Ovary (tissue), 9 donors: Measurements from ENCODE around the gene ADAM29. TPM values are rescaled to one million over a fixed set of nuclear protein-coding genes. Genes with fewer than 3 reads are reported as not detected.
"Not testable (repeated sequence)": the region's sequence is repeated elsewhere in the genome, so short reads cannot be mapped to it uniquely, and the experiment has no call there.

Experiments used
- DNase-seq, 5 donors: peaks; one replicate each; pipeline ENCODE4 v3.0.0-alpha.2; 2019 to 2020
- H3K27ac ChIP-seq, 2 donors: fragments of 200-600 bp; one replicate each; pipeline versions ENCODE4 v1.5.1 to v1.8.0; 2019 to 2022
- H3K27me3 ChIP-seq: fragments of 200-600 bp; one replicate; pipeline ENCODE4 v1.8.0; 2022
- H3K36me3 ChIP-seq: fragments of 200-600 bp; sonication (generic); one replicate; pipeline ENCODE4 v1.5.1; 2019
- H3K4me1 ChIP-seq: one replicate; pipeline ENCODE4 v1.8.1; 2013; ENCODE audit warnings: mild to moderate bottlenecking, moderate library complexity; ENCODE audit not compliant: insufficient read depth
- H3K4me3 ChIP-seq: fragments of 200-600 bp; sonication (generic); one replicate; pipeline ENCODE4 v1.5.1; 2017
- H3K9me3 ChIP-seq, 2 donors: fragments of 200-600 bp in 1 of 2; sonication (generic) in 1 of 2; one replicate each; pipeline versions ENCODE4 v1.5.1 to v1.8.1; 2013 to 2019; ENCODE audit warnings: mild to moderate bottlenecking in 1 of 2, moderate library complexity in 1 of 2
- EP300 ChIP-seq: sonication (generic); formaldehyde crosslinking; IDR thresholded peaks from one replicate; pipeline ENCODE4 v1.6.1; 2017; ENCODE audit warnings: antibody characterized with exemption
- POLR2A ChIP-seq: fragments of 450-650 bp; IDR thresholded peaks from one replicate; pipeline ENCODE4 v1.6.1; 2017; ENCODE audit warnings: antibody characterized with exemption, mild to moderate bottlenecking, moderate library complexity
- WGBS, 3 donors: extraction: QIAGEN DNeasy Blood & Tissue Kit in 1 of 3; methylation state at CpG; one replicate each; pipeline versions ENCODE4 v1.1.5 to v1.1.7; 2013 to 2017; 5-methylcytosine and 5-hydroxymethylcytosine counted together
- intact Hi-C, 4 donors: fragments of 100-400 bp; cut with DNase I; formaldehyde crosslinking; loops; one replicate each; pipeline versions ENCODE4 v1.11.0 to v1.15.1; 2022 to 2023
- polyA plus RNA-seq, 2 donors: library from polyadenylated mRNA; stranded (reverse); fragments of 200-250 nt in 1 of 2; fragments of 350-450 nt in 1 of 2; fragmentation: Illumina TruSeq in 1 of 2; extraction: RNeasy Lipid Tissue Mini Kit (QIAGEN cat#74804) in 1 of 2; gene quantifications; one replicate each; pipeline ENCODE4 v1.2.3, GENCODE V29; 2013 to 2014
- total RNA-seq, 7 donors: library from RNA; depleted of rRNA in 2 of 7; stranded (reverse); fragments of >200 nt in 2 of 7; fragmentation: NEBNext Ultra II Directional in 3 of 7; extraction: Animal tissue kit (Norgen Biotek cat#: 25700) in 3 of 7; gene quantifications; one replicate each; pipeline versions ENCODE4 v1.1.0 to v1.2.4, GENCODE V29; 2016 to 2023
- TF ChIP-seq, protein P1 (sequence below), 3 donors: fragments of 450-650 bp in 2 of 3; fragments of 200-600 bp in 1 of 3; IDR thresholded peaks; one replicate each; pipeline versions ENCODE4 v1.5.1 to v1.8.0; 2016 to 2022; ENCODE audit warnings: antibody characterized with exemption in 3 of 3, mild to moderate bottlenecking in 1 of 3
- donor health status: DM: no; HTN: no; CAD: no; lungs with moderate emphysema.
- donor health status: DM: no; HTN: no; CAD: no.
- donor health status: Bipolar disorder and iron deficiency.
- donor health status: DM: yes; HTN: yes; CAD: no.
- donor health status: DM: no; HTN: no; CAD: no.
- donor health status: DM: yes; HTN: yes; CAD: no.

ADAM29 gene
- total and polyA plus RNA-seq, 9 donors: not detected

DNA sequence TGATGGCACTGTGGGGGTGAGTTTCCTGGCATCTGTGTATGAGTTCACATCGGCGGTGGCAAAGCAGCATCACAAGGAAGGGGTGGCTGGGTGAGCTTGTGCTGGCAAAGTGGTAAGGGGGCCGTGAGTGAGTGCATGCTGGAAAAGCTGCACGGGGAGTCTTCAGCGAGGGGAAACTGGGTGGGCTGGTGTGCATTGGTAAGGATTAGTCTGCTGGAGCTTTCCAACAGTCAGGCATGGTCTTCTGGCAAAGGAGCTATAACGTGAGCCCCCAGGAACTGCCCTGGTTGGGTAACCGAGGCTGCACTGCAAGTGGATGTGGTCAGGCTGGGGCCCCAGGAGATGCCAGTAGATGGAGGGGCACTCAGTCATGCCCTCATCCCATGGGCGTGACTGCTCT is 30.7 kb downstream of the ADAM29 start:
- WGBS, 3 donors: 85 to 87% (median 87%) methylated on average over 7 to 8 of the region's 8 CpGs

DNA sequence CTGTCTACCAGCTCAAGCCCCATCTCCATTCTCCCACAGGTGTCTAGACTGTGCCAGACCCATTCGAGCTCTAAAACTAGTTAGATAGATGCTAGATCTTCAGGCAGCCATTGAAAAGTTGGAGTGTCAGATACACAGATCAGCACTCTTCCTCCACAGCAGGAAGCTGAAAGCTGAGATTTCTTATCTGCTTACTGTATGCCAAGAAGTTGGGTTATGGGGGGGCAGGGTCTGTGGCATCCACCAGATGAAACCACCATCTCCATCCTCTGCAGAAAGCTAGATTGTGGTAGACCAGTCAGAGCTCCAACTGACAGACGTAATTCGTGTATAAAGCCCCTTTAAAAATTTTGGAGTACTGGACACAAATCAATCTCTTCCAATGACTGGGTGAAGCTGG is 54.8 kb downstream of the ADAM29 start:
- no peaks in the 10 kb centered on the region for H3K36me3 ChIP-seq
- no peaks in the 10 kb centered on the region for H3K27me3 ChIP-seq
- 52 to 85% (median 65%) methylated on average over 3 of the region's 3 CpGs for WGBS, 3 donors
- H3K27ac ChIP-seq: no peak overlapping the region
- no peaks in the 10 kb centered on the region for H3K4me1 ChIP-seq
- TF ChIP-seq, protein P1, sequence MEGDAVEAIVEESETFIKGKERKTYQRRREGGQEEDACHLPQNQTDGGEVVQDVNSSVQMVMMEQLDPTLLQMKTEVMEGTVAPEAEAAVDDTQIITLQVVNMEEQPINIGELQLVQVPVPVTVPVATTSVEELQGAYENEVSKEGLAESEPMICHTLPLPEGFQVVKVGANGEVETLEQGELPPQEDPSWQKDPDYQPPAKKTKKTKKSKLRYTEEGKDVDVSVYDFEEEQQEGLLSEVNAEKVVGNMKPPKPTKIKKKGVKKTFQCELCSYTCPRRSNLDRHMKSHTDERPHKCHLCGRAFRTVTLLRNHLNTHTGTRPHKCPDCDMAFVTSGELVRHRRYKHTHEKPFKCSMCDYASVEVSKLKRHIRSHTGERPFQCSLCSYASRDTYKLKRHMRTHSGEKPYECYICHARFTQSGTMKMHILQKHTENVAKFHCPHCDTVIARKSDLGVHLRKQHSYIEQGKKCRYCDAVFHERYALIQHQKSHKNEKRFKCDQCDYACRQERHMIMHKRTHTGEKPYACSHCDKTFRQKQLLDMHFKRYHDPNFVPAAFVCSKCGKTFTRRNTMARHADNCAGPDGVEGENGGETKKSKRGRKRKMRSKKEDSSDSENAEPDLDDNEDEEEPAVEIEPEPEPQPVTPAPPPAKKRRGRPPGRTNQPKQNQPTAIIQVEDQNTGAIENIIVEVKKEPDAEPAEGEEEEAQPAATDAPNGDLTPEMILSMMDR (IDR thresholded peaks at IDR 0.05): no peak
- TF ChIP-seq EP300 (no peak), POLR2A (no peak)
- intact Hi-C loops: no loop called here
- DNase-seq: no peak
- no peaks in the 10 kb centered on the region for H3K9me3 ChIP-seq
- H3K4me3 ChIP-seq: no peak overlapping the region

More for the DNA sequence above, 30.7 kb downstream of the ADAM29 start:
- H3K9me3 ChIP-seq: no peaks in the 10 kb centered on the region
- no peaks in the 10 kb centered on the region for H3K27me3 ChIP-seq
- TF ChIP-seq EP300 (no peak), POLR2A (no peak)
- TF ChIP-seq, protein P1 (IDR thresholded peaks at IDR 0.05): no peak
- no peaks in the 10 kb centered on the region for H3K4me1 ChIP-seq
- DNase-seq: no peak
- no peaks in the 10 kb centered on the region for H3K36me3 ChIP-seq
- intact Hi-C loops: no loop called here
- no peak overlapping the region for H3K27ac ChIP-seq
- no peak overlapping the region for H3K4me3 ChIP-seq

DNA sequence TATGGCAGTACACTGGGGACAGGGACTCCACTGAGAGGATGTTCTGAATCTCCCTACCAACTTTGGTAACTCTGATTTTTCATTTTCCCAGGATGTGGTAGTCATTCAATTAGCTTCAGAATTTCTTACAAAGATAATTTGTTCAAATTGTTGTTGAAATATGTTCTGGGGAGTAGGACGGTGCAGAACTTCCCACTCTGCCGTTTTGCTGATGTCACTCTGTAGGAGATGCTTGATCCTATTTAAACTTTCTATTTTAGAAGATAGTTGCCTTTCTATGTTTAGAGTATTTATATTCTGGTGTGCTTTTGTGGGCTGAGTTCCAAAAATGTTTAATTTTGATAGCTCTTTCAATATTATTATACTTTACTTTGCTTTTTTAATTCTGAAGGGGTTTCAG is 55.2 kb downstream of the ADAM29 start:
- TF ChIP-seq, protein P1 (IDR thresholded peaks at IDR 0.05): no peak
- no peak for TF ChIP-seq POLR2A
- no peak for TF ChIP-seq EP300
- 64 to 75% (median 68%) methylated on average over 2 of the region's 2 CpGs for WGBS, 3 donors
- H3K36me3 ChIP-seq: no peaks in the 10 kb centered on the region

DNA sequence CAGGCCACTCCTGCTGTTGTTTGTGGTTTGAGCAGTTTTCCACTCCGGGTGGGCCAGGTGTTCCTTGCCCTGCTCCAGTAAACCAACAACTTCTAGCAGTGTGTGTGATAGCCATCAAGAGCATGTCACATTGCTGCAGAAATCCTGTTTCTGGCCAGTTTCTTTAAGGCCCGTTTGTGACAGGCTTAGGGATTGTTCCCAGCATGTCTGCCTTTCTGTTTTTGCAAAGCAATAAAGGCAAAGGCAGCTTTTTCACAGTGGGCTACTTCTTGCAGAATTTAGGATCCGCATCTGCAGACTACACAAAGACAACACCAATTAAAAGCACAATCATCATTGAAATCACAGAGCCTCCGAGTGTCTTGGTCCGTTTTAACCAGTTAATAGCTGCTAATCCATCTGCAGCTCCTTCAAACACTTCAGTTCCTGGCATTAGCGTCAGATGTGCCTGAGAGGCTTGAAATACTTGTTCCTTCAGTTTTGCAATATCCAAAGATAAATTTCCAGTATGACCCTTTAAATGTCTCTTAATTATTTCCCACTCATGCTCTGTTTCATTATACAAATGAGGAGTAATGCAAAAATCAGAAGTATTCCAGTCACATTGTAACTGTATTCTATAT is 65.1 kb downstream of the ADAM29 start:
- no peak overlapping the region for H3K4me3 ChIP-seq
- intact Hi-C loops: no loop called here
- H3K27ac ChIP-seq: no peak overlapping the region
- WGBS, 3 donors: 44 to 56% (median 45%) methylated on average over 6 of the region's 6 CpGs
- no peaks in the 10 kb centered on the region for H3K27me3 ChIP-seq
- H3K9me3 ChIP-seq: no peaks in the 10 kb centered on the region
- no peaks in the 10 kb centered on the region for H3K4me1 ChIP-seq
- TF ChIP-seq POLR2A: no peak
- TF ChIP-seq EP300: no peak
- TF ChIP-seq, protein P1 (IDR thresholded peaks at IDR 0.05): no peak
- no peak for DNase-seq
- H3K36me3 ChIP-seq: no peaks in the 10 kb centered on the region

More for the DNA sequence above, 55.2 kb downstream of the ADAM29 start:
- no peak for DNase-seq
- H3K27me3 ChIP-seq: no peaks in the 10 kb centered on the region
- no peak overlapping the region for H3K27ac ChIP-seq
- no peaks in the 10 kb centered on the region for H3K4me1 ChIP-seq
- no peaks in the 10 kb centered on the region for H3K9me3 ChIP-seq
- intact Hi-C loops: no loop called here
- no peak overlapping the region for H3K4me3 ChIP-seq

DNA sequence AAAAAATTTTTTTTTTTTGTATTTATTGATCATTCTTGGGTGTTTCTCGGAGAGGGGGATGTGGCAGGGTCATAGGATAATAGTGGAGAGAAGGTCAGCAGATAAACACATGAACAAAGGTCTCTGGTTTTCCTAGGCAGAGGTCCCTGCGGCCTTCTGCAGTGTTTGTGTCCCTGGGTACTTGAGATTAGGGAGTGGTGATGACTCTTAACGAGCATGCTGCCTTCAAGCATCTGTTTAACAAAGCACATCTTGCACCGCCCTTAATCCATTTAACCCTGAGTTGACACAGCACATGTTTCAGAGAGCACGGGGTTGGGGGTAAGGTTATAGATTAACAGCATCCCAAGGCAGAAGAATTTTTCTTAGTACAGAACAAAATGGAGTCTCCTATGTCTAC is 65.7 kb downstream of the ADAM29 start:
- H3K4me3 ChIP-seq, H3K4me1 ChIP-seq, H3K9me3 ChIP-seq, H3K27ac ChIP-seq, DNase-seq, intact Hi-C loops, H3K36me3 ChIP-seq, H3K27me3 ChIP-seq: not testable (repeated sequence)
- 48 to 72% (median 66%) methylated on average over 1 to 3 of the region's 5 CpGs for WGBS, 3 donors
